Body of pancreas (tissue), 4 donors: ENCODE data around the gene TNIP1.

Experiments used
- CTCF ChIP-seq, 7 experiments: fragments of 450-650 bp in 4 of 7; fragments of 200-600 bp in 3 of 7; sonication (generic) in 3 of 7; IDR thresholded peaks; one replicate each; pipeline ENCODE4 v1.5.1; 2016 to 2019; ENCODE audit warnings: antibody characterized with exemption in 7 of 7
- POLR2A ChIP-seq, 3 donors: fragments of 450-650 bp; IDR thresholded peaks; one replicate each; pipeline ENCODE4 v1.6.1; 2016; ENCODE audit warnings: antibody characterized with exemption in 3 of 3, mild to moderate bottlenecking in 2 of 3

- TF ChIP-seq CTCF (IDR thresholded peaks at IDR 0.05) (no peak), POLR2A (IDR thresholded peaks at IDR 0.05) (no peak)
Measured at GRCh38 chr5:151070449-151070848, 10.4 kb downstream of the TNIP1 start.
